Motor neuron (in vitro differentiated cells): ENCODE measurements around the gene PYURF. TPM values are rescaled to one million over a fixed set of nuclear protein-coding genes. Genes with fewer than 3 reads are reported as not detected.
A peak's percentile ranks its signal among the peaks of the same experiment; 100 is the strongest.

ENCODE experiments used
- ATAC-seq, 8 experiments: fragments of 200-7000 bp; cut with Tn5 transposase; replicated peaks in 6 of 8; 2 replicates each; pipeline ENCODE4 v1.8.0; 2021; ENCODE audit warnings: mild to moderate bottlenecking in 8 of 8, moderate library complexity in 8 of 8
- H3K27ac ChIP-seq, 2 donors: fragments of 250-450 bp; sonication (Bioruptor Pico); 2 replicates each; pipeline ENCODE4 v1.9.0; 2021; ENCODE audit warnings: antibody characterized with exemption in 2 of 2, mild to moderate bottlenecking in 2 of 2, moderate library complexity in 1 of 2
- H3K4me1 ChIP-seq, 2 donors: fragments of 250-450 bp; sonication (Bioruptor Pico); replicated peaks in 1 of 2; 2 replicates each; pipeline ENCODE4 v1.6.1; 2021; ENCODE audit warnings: antibody characterized with exemption in 2 of 2, mild to moderate bottlenecking in 2 of 2, moderate library complexity in 1 of 2
- H3K4me3 ChIP-seq, 5 donors: fragments of 250-450 bp; sonication (Bioruptor Pico); 2 replicates each; pipeline ENCODE4 v1.9.0; 2021; ENCODE audit warnings: antibody characterized with exemption in 5 of 5, mild to moderate bottlenecking in 5 of 5, moderate library complexity in 4 of 5
- WGBS, 10 experiments: fragments of 450-650 bp; shearing (Covaris generic); methylation state at CpG; one replicate each; pipeline ENCODE4 v1.0.0; 2022; 5-methylcytosine and 5-hydroxymethylcytosine counted together
- in situ Hi-C, 9 experiments: fragments of 400-800 bp; cut with MboI; loops; one replicate each; pipeline ENCODE4 v1.15.0; 2021; ENCODE audit warnings: low sequenced_read_pairs in 9 of 9, low pct_unique_long_range_greater_than_20kb in 2 of 9; ENCODE audit not compliant: unreplicated experiment in 9 of 9
- total RNA-seq, 8 experiments: library from RNA; unstranded; fragments of 300-600 nt; gene quantifications; 2 replicates each; pipeline versions ENCODE4 v1.2.3 to v1.2.4, GENCODE V29; 2022

PYURF gene
- total RNA-seq, 8 experiments from 2014 or later = 48.4 to 95.5 (median 68.7) TPM

DNA sequence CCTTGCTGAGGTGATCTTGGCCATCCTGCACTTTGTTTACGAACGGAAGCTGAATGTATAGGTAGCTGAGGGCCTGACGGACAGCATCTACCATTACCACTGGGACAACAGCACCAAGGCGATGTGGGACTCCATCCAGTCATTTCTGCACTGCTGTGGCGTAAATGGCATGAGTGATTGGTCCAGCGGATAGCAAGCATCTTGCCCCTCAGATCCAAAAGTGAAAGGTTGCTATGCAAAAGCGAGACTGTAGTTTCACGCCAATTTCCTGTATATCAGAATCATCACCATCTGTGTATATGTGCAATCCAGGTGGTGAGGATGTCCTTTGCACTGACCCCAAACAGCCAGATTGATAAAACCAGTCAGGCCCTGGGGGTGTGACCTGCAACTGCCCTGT, 4.2 kb upstream of the PYURF start:
- WGBS, 10 experiments = 60 to 100% (median 91%) methylated on average over 1 to 8 of the region's 8 CpGs; no CpG with 5 or more reads in 4 of the 10 experiments
- ATAC-seq = no peak
- Histone ChIP-seq H3K4me3 (no peak overlapping the region), H3K27ac (no peak overlapping the region), H3K4me1 (peaks cover 0 to 9% of the 10 kb centered on the region in 2 donors)
- in situ Hi-C loops = loop anchor here in 4 of 9 experiments (25.0 kb wide), 3 partner anchors 135 to 510 kb away; no protein-coding TSS in a partner anchor

DNA sequence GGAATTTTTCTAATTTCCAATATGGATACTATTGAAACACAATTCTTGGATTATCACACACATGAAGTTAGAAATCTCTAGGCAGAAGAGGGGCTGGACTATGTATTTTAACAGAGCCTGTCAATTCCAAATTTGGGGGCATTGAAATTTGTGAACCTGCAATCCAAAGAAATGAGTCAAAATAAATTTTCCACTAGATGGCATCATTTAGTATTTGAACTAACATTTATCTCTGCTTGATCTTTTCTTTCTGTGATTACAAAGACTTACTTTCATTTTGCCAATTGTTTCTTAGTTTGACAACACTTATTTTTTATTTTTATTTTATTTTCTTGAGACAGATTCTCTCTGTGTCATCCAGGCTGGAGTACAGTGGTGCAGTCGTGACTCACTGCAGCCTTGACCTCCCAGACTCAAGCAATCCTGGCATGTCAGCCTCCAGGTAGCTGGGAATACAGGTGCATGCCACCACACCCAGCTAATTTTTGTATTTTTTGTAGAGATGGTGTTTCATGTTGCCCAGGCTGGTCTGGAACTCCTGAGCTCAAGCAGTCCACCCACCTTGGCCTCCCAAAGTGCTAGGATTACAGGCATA, 2.7 kb upstream of the PYURF start:
- in situ Hi-C loops = loop anchor here in 4 of 9 experiments (25.0 kb wide), 3 partner anchors 136 to 511 kb away; no protein-coding TSS in a partner anchor
- no peak for ATAC-seq
- Histone ChIP-seq H3K4me3 (no peak overlapping the region), H3K4me1 (peaks cover 0 to 12% of the 10 kb centered on the region in 2 donors), H3K27ac (no peak overlapping the region)
- 0 to 92% (median 56%) methylated on average over 1 of the region's 1 CpG; no CpG with 5 or more reads in 3 of the 10 experiments for WGBS, 10 experiments

DNA sequence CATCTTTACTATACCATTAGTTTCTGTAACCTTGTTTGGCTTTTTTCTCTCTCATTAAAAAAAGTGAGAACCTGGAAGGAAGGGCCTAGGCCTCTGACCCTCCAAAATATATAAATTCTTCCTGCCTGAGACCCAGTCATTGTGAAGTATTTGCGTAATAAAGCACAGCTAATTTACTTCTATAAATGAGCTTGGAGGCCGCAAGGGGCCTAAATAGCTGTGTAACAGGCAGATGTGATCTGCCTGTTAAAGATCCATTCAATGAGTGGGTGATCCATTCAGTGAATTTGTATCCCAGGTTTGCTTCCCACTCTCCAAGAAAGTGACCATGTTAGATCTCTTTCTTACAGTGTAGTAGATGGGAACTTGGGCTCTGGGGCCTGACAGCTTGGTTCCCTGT, 595 bp upstream of the PYURF start:
- 0 to 80% (median 40%) methylated on average over 1 to 2 of the region's 2 CpGs; no CpG with 5 or more reads in 1 of the 10 experiments for WGBS, 10 experiments
- H3K27ac ChIP-seq = peak overlapping the region; percentile 84 to 90
- no peak for ATAC-seq
- H3K4me1 ChIP-seq = peaks cover 0 to 12% of the 10 kb centered on the region in 2 donors
- in situ Hi-C loops = loop anchor here in 7 of 9 experiments (25.0 kb wide), 5 partner anchors 162 to 662 kb away; no protein-coding TSS in a partner anchor
- peak overlapping the region; percentile 67 to 91 (median 88) for H3K4me3 ChIP-seq

DNA sequence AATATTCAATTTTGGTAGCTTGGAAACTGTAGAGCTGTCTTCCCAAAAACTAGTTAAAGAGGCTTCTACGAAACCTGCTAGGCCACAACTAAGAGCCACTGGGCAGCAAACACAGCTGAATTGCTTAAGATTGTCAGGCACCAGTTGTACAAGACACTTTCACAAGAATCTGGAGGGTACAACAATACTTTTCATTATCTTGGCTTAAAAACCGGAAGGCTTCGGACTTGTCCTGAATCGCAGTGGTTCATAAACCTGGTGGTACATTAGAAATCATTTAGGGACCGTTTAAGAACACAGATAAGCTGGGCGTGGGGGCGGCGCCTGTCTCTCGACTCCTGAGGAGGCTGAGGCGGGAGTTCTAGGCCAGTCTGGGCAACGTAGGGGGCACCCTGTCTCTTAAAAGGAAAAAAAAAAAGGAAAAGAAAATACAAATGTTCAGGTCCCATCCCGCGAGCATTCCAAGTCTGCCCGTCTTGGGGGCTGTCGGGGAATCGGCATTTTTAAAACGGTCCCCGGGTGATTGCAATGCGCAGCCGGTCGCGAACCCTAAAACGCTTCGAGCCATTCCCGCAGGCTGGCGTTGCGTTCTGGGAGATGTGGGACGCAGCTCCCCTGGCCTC, 763 bp downstream of the PYURF start:
- Histone ChIP-seq H3K4me1 (peaks cover 0 to 12% of the 10 kb centered on the region in 2 donors), H3K27ac (peak overlapping the region; percentile 84 to 90), H3K4me3 (peak overlapping the region; percentile 67 to 91 (median 88))
- ATAC-seq = peak in 3 of 8 experiments; percentile 4 to 13 (median 12)
- in situ Hi-C loops = loop anchor here in 7 of 9 experiments (25.0 kb wide), 5 partner anchors 161 to 661 kb away; no protein-coding TSS in a partner anchor
- WGBS, 10 experiments = 2 to 25% (median 3%) methylated on average over 1 to 22 of the region's 28 CpGs; no CpG with 5 or more reads in 2 of the 10 experiments

DNA sequence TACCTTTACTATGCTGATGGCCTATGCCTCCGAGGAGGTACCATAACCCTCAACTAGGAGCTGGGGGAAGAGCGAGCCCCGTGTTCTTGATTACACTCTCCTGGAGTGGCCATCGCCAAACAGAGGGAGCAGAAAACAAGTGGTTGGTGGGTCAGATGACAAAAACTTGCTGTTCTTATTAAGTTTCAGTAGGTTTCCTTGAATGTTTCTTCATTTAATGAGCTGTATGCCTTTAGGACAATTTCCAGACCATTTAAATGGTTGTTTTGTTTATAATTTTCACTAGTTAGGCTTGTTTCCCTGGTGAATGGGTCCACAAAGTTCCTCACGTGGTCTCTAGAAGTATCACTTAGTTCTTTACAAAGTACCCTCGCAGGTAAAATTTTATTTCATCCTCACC, 4.7 kb downstream of the PYURF start:
- Histone ChIP-seq H3K4me1 (peaks cover 0 to 3% of the 10 kb centered on the region in 2 donors), H3K4me3 (no peak overlapping the region), H3K27ac (no peak overlapping the region)
- in situ Hi-C loops = loop anchor here (10.0 to 25.0 kb wide), 8 partner anchors 144 to 657 kb away; partner anchors contain the start of gene HERC6 (in 1 of the 9)
- 56 to 100% (median 88%) methylated on average over 2 to 6 of the region's 6 CpGs for WGBS, 10 experiments
- no peak for ATAC-seq

DNA sequence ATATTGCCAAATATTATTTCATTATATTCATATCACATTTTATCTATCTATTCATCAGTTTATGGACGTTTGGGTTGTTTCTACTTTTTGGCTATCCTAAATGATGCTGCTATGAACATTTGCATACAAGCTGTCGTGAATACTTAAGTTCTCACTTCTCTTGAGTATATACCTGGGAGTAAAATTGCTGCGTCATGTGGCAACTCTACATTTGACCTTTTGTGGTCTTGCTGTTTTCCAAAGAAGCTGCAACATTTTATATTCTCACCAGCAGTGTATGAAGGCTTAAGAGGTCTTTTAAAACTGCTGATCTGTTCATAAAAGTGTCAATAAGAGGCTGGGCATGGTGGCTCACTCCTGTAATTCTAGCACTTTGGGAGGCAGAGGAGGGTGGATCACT, 5.8 kb downstream of the PYURF start:
- 64 to 100% (median 85%) methylated on average over 1 to 3 of the region's 3 CpGs; no CpG with 5 or more reads in 2 of the 10 experiments for WGBS, 10 experiments
- H3K4me1 ChIP-seq = peaks cover 0 to 3% of the 10 kb centered on the region in 2 donors
- in situ Hi-C loops = loop anchor here (10.0 to 25.0 kb wide), 8 partner anchors 143 to 656 kb away; partner anchors contain the start of gene HERC6 (in 1 of the 9)
- no peak overlapping the region for H3K27ac ChIP-seq
- H3K4me3 ChIP-seq = no peak overlapping the region
- no peak for ATAC-seq

DNA sequence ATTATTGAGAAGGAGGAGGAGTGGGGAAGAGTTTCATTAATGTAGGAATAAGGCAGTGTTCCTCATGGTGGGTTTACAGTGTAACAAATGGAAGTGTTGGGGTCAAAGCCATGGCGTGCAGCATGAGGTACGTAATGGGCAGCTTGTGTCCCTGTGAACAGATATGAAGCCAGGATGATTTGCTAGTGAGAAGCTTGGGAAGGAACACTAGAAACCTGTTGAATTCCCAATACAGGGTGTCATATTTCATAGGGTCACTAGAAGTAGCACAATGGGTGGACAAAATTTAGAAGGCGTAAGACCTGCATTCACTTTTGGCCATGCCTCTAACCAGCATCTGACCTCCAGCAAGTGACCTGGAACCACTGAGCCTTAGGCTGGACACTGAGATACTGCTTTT, 6.8 kb downstream of the PYURF start:
- Histone ChIP-seq H3K27ac (no peak overlapping the region), H3K4me3 (no peak overlapping the region), H3K4me1 (no peaks in the 10 kb centered on the region)
- 77 to 100% (median 93%) methylated on average over 1 to 3 of the region's 3 CpGs; no CpG with 5 or more reads in 3 of the 10 experiments for WGBS, 10 experiments
- ATAC-seq = no peak
- in situ Hi-C loops = loop anchor here (10.0 to 25.0 kb wide), 8 partner anchors 142 to 654 kb away; partner anchors contain the start of gene HERC6 (in 1 of the 9)

DNA sequence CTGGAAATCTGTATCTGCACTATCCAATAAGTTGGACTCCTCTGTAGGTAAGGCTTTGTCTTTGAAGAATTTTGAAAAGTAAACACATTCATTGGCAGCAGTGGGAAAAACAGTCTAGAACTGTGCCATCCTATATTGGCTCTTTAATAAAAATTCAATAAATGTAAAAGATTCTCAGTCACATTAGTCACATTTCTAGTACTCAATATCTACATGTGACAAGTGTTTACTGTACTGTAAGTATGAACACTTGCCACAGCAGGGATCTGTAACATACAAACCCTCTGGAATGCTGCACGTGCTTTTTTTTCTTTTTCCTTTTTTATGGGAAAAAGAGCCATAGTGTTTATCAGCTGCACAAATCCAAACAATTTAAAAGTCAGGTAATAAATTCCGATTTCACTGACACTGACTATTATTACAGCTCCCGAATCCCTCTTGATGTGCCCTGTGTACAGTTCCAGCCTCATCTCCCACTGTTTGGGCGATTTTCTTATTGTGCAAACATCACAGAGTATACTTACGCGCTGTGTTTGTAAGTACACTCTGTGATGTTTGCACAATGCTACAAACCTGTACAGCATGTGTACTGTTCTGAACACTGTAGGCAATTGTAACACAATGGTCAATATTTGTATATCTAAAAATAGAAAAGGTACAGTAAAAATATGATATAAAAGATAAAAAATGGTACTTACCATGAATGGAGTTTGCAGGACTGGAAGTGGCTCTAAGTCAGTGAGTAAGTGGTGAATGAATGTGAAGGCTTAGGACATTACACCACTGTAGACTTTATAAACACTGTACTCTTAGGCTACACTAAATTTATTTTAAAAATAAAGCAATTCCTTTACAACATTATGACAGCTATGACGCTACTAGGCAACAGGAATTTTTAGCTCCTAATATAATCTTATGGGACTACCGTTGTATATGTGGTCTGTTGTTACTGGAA, 8.7 kb downstream of the PYURF start:
- 0 to 95% (median 67%) methylated on average over 1 to 8 of the region's 8 CpGs for WGBS, 10 experiments
- ATAC-seq = peak in 3 of 8 experiments; percentile 9 to 69 (median 34)
- no peak overlapping the region for H3K4me3 ChIP-seq
- no peaks in the 10 kb centered on the region for H3K4me1 ChIP-seq
- in situ Hi-C loops = loop anchor here (10.0 to 25.0 kb wide), 8 partner anchors 140 to 653 kb away; partner anchors contain the start of gene HERC6 (in 1 of the 9)
- no peak overlapping the region for H3K27ac ChIP-seq

DNA sequence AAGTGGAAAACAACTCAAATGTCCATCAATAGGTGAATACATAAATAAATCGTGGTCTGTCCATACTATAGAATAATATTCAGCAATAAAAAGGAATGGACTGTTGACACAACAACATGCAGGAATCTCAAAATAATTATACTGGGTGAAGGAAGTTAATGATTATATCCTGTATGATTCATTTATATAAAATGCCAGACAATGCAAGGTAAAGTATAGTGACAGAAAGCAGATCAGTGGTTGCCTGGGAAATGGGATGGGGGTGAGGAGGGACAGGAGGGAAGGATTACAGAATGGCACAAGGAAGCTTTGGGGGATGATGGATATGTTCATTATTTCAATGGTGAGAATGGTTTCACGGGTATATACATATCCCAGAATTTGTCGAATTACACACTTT, 12.3 kb downstream of the PYURF start:
- in situ Hi-C loops = loop anchor here (10.0 to 25.0 kb wide), 8 partner anchors 136 to 649 kb away; partner anchors contain the start of gene HERC6 (in 1 of the 9)
- ATAC-seq = no peak

DNA sequence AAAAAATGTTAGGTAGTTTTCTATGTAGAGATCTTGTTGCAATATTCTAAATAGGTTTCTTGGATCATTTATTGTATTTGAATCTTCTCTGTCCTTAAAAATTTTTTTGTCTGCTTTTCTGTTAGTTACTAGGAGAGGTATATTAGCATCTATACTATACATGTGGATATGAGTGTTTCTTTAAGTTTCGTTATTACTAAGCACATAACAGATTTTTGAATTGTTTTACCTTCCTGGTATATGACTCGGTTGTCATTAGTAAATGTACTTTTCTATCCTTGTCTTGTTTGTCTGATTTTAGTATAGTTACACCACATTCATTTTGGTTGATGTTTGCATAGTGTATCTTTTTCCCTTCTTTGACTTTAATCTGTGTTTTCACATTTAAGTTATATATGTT, 20.2 kb downstream of the PYURF start:
- in situ Hi-C loops = loop anchor here in 7 of 9 experiments (25.0 kb wide), 5 partner anchors 141 to 641 kb away; no protein-coding TSS in a partner anchor
- ATAC-seq = no peak

More for the DNA sequence above, 12.3 kb downstream of the PYURF start:
- WGBS, 10 experiments = 50 to 80% (median 69%) methylated on average over 1 to 3 of the region's 3 CpGs; no CpG with 5 or more reads in 2 of the 10 experiments
- Histone ChIP-seq H3K27ac (no peak overlapping the region), H3K4me3 (no peak overlapping the region), H3K4me1 (no peaks in the 10 kb centered on the region)

DNA sequence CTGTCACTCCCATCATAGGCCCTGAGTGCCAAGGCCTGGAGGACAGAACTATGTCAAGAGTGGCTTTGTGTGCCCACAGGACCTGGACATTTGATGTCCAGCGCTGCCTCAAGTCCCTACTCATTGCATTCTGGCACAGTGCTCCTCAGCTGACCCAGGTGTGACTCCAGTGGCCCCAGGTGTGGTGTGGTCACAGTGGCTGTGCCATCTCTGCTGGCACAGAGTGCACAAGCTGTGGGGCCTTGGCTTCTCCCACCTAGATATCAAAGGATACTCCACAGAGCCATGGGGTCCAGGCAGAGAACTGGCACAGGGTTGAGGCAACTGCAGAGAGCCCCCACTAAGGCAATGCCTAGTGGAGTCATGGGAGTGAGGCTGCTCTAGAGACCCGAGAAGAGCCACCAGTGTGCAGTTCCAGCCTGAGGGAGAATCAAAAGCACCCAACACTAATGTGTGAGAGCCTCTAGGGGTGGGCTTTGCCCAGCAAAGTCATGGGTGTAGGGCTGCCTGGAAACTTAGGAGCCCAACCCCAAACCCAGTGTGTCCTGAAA, 25.6 kb downstream of the PYURF start:
- Histone ChIP-seq H3K27ac (no peak overlapping the region), H3K4me3 (no peak overlapping the region), H3K4me1 (no peaks in the 10 kb centered on the region)
- ATAC-seq = no peak
- 80 to 100% methylated on average over 1 of the region's 2 CpGs; no CpG with 5 or more reads in 8 of the 10 experiments for WGBS, 10 experiments
- in situ Hi-C loops = no loop called here

More for the DNA sequence above, 20.2 kb downstream of the PYURF start:
- WGBS, 10 experiments = 48 to 100% (median 91%) methylated on average over 1 to 2 of the region's 2 CpGs
- Histone ChIP-seq H3K27ac (no peak overlapping the region), H3K4me1 (no peaks in the 10 kb centered on the region), H3K4me3 (no peak overlapping the region)
